GM21529 (cell line): ENCODE data around the gene PAX3.

ENCODE experiments used
- ATAC-seq: cut with Tn5 transposase; IDR thresholded peaks from one replicate; pipeline ENCODE4 v1.9.1; 2021; ENCODE audit not compliant: unreplicated experiment

Gene PAX3

GRCh38 chr2:222271854-222272253, 26.9 kb downstream of the PAX3 start:
- ATAC-seq: no peak

DNA sequence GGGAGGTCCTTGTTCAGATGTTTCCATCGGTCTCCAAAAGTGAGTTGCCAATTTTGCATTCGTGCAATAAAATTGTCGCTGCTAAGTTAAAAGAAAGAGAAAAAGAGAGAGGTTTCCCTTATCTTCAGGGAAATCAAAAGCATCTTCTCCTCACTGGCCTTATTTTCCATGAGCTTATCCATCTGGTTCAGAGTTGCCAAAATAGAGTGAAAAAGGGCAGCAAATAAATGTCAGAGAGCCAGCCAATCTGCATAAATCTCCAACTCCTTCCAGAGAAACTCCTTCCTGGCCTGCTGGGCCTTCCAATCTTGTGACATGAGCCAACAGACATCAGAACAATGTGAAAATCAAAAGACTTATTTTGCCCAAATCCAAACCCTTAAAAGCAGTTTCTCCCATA, 28.4 kb downstream of the PAX3 start:
- ATAC-seq: no peak

DNA sequence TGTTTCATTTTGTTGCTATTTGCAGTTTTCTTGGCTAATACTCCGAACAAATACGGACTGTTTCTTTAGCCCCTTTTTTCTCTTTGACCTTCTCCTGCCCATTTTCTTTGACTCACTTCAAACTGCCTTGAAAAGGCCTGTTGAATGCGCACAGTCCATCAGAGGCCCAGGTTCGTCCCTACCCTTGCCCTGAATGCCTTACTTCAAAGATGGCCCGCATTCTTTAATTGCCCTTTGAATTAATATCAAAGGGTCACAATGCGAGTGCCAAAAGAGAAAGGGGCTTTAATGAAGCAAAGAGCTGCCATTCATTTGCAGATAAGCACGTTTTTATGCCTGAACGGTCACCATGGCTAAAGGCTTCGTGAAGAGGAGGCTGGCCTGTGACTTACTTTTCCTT, 29.7 kb downstream of the PAX3 start:
- ATAC-seq: no peak

DNA sequence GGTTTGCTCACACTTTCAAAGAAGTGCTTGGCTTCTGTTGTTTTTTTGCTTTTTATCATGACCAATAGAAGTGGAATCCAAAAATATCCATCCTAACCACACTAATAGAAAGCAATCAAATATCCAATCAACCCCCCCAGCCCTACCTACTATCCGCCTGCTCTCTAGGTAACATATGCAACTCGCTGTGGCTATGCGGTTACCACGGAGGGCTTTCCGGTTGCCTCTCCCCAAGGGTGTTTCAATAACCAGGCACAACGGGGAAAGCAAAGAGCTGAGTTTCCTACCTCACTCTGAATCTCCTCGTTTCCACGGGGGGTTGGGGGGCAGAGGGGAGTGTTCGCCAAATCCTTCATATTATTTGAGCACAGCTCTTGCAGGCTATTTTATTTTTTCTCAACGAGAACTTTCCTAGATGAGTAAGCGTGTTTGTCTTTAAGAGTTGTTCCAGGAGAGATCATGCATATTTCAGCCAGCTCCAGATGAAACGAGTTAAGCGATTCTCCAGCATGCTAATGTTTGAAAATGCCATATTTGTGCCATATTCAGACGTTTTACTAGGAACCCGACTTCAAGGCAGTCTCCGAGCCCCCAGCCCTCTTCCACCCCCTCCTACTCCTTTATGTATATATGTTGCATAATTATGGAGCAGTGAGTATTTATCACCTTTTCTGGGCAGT, 30.3 kb downstream of the PAX3 start:
- no peak for ATAC-seq

- ATAC-seq: no peak
Measured at GRCh38 chr2:222264791-222265320, 33.9 kb downstream of the PAX3 start.

GRCh38 chr2:222261504-222261903, 37.3 kb downstream of the PAX3 start:
- no peak for ATAC-seq

GRCh38 chr2:222257645-222258044, 41.2 kb downstream of the PAX3 start:
- ATAC-seq: no peak

- no peak for ATAC-seq
Measured at GRCh38 chr2:222256250-222256649, 42.5 kb downstream of the PAX3 start.

DNA sequence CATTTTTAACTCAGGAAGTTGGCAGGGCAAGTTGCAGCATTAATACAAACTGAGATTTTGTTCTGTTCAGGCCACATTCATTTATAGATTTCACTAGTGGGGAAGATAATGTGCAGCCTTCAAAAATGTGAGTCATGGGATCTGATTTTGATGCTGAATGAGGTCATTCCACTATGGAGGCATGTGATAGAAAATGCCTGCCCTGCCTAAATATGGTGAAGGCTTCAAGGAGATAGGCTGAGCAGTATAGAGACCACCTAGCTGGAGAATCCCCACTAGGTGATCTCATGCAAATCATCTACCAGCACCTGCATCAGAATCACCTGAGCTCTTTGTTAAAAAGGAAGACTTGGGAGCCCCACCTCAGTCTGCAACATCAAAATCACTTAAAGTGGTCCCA, 43.7 kb downstream of the PAX3 start:
- ATAC-seq: no peak

GRCh38 chr2:222250313-222250712, 48.5 kb downstream of the PAX3 start:
- ATAC-seq: no peak

DNA sequence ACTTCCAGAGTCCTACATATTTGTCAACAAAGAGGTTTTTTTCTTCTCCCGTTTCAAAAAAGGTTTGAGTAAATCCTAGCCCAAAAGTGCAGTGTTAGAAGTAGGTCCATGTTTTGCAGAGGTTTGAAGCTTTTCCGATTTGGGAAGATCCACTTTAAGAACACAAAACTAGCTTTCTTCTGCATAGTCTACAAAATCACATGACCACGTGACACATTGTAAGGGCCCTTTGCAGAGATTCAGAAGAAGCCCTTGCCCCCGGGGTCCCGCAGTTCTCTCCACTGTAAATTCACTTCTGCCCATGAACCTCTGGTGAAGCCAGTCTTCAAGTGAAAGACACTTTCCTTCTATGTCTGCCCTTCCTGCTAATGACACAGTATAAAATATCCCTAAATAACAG, 49.4 kb downstream of the PAX3 start:
- no peak for ATAC-seq

DNA sequence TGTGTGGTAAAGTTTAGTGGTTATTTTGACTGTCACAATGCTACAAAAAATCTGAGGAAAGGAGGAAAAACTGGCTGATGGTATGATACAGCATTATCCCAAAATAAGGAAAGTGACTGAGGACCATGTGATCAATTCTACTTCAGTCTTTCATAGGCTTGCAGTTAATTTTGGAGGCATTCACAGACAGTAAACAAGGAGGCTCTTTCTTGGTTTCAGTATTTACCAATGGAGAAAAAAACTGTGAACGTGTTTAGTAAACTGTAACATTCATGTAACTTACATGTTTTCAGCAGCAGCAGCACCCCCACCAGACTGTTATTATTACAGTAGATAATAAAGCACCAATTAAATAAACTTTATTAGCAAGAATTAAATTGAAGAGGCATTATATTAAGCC, 50.0 kb downstream of the PAX3 start:
- ATAC-seq: no peak

DNA sequence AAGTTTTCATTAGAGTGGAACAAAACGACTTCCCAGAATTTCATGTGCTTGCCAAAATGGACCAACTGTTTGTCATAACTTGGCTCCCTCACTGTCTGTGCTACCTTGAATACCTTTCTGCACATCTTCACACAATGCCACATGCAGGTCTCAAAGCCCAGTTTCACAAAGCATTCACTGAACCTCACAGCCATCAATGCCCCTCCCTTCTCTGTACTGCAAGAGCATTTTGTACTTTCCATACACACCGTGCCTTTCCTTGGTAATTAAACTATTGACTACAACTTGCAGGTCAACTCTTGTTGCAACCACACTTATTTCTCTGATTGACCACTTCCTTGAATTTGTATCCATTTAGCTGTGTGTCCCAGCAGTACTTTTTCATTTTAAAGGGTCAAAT, 50.5 kb downstream of the PAX3 start:
- ATAC-seq: no peak

DNA sequence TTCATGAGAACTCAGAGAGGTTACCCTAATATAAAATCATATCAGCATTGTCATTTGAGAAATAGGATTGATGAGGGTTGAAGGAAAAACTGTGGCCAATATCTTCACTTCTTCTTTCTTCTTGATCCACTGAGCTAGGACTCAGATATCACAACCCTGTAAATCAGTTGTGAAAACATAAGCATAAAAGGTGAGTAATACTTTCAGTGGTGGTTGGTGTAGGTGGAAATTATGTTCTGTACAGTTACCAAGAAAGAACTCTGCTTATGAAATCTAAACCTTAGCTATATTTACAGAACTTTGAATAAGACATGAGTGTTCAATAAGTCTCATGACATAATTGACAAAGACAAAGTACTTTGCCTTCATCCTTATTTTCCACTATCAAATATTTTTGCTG, 56.3 kb downstream of the PAX3 start:
- peak; percentile 59 for ATAC-seq

GRCh38 chr2:222241128-222241870, 57.5 kb downstream of the PAX3 start:
- no peak for ATAC-seq

- ATAC-seq: no peak
Measured at GRCh38 chr2:222240676-222241049, 58.1 kb downstream of the PAX3 start.

DNA sequence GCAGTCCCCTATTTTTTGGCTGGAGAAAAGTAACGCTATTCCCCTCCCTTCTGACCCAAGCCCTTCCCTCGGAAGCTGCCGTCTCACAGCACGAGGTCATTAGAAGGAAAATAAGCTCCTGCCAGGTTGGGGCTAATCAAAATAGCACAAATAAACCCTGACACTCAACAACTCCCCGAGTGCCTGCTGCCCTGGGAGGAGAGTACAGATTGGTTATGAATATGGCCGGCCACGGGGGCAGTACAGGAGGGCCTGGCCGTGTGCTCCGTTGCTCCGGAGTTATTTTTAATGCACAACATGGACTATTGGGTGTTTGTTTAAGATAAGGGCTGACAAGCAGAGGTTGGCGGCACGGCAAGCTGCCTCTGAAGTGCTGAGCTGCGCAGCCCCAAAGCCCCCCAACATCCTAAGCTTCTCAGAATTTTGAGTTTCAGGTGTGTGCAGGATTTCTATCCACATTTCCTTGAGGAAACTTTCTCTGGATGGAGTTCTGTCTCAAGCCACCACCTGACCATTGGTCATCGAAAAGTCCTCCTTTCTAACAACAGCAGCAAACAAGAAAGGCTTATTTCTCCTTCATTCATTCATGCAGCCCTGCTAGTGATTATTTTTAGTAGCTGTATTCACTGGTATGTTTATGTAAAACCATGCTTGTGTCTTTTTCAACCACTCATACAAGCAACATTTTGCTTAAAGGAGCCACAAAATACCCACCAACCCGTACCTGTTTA, 58.7 kb downstream of the PAX3 start:
- no peak for ATAC-seq

DNA sequence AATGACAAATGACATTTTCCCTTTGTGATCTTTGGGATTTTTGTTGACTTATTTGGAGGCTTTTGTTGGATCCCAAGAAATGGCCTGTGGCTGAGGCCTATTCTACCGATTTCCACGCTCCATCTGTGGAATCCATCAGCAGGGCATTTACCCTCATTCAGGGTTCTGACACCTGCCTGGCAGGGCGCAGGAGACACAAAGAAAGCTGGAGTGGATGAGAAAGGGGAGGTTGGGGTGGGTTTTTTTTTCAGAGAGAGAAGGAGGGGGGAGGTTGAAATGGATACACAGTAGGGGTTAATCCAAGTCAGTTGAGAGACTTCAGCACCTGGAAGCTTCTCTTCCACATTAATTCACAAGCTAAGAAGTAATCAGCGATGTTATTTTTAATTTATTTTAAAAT, 59.7 kb downstream of the PAX3 start:
- ATAC-seq: no peak

- ATAC-seq: no peak
Measured at GRCh38 chr2:222238072-222238471, 60.7 kb downstream of the PAX3 start.

DNA sequence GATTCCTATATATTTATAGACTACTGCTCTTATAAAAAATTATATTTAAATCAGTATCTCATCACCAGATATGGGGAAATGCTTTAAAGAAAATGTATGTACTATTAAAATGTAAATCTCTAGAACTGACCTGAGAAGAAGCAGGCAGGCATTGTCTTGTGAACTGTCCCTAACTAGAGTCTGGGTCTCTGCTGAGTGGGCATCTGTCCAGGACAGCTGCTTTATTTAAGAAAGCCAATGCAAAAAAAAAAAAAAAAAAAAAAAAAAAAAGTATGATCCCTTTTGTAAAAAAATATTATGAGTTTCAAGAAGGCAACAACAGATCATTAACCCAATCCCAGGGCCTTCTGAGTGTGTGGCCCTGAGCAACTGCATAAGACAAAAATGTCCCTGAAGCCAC, 66.0 kb downstream of the PAX3 start:
- no peak for ATAC-seq

- no peak for ATAC-seq
Measured at GRCh38 chr2:222232372-222232771, 66.4 kb downstream of the PAX3 start.

- ATAC-seq: no peak
Measured at GRCh38 chr2:222228054-222228453, 70.7 kb downstream of the PAX3 start.
